ENCODE results near the gene CACHD1. TPM values are rescaled to one million over a fixed set of nuclear protein-coding genes. Genes with fewer than 3 reads are reported as not detected.

Gene CACHD1
- total RNA-seq, 1 donor from 2014 or later = 32.0 TPM

DNA sequence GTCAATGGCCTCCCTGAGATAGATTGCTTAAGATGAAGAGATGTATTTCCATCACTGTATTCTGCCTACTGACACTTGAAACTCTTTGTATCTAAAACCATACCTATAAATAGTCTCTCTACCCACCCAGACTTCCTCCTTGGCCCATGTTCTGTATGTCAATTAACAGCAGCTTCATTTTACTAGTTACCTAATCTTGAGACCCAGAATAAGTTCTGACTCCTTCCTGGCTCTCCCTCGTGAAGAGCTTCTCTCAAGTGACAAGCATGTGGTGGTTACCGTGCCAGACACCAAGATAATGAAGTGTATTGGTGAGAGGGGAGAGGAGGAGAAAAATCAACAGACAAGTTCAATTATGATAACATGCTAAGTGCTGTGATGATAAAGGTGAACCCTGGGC is 146.1 kb downstream of the CACHD1 start:
- intact Hi-C loops (cut with DNase I) = no loop called here
- no peak overlapping the region for H3K27ac ChIP-seq
- no peaks in the 10 kb centered on the region for H3K36me3 ChIP-seq
- ATAC-seq (no peak), DNase-seq (no peak)
- TF ChIP-seq, protein P1, sequence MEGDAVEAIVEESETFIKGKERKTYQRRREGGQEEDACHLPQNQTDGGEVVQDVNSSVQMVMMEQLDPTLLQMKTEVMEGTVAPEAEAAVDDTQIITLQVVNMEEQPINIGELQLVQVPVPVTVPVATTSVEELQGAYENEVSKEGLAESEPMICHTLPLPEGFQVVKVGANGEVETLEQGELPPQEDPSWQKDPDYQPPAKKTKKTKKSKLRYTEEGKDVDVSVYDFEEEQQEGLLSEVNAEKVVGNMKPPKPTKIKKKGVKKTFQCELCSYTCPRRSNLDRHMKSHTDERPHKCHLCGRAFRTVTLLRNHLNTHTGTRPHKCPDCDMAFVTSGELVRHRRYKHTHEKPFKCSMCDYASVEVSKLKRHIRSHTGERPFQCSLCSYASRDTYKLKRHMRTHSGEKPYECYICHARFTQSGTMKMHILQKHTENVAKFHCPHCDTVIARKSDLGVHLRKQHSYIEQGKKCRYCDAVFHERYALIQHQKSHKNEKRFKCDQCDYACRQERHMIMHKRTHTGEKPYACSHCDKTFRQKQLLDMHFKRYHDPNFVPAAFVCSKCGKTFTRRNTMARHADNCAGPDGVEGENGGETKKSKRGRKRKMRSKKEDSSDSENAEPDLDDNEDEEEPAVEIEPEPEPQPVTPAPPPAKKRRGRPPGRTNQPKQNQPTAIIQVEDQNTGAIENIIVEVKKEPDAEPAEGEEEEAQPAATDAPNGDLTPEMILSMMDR (IDR thresholded peaks at IDR 0.05) = no peak
- no peak overlapping the region for H3K4me3 ChIP-seq
- H3K9me3 ChIP-seq = peaks cover under 1% of the 10 kb centered on the region
- H3K27me3 ChIP-seq (ENCODE audit: low read depth) = no peaks in the 10 kb centered on the region
- H3K4me1 ChIP-seq = peaks cover 4% of the 10 kb centered on the region

DNA sequence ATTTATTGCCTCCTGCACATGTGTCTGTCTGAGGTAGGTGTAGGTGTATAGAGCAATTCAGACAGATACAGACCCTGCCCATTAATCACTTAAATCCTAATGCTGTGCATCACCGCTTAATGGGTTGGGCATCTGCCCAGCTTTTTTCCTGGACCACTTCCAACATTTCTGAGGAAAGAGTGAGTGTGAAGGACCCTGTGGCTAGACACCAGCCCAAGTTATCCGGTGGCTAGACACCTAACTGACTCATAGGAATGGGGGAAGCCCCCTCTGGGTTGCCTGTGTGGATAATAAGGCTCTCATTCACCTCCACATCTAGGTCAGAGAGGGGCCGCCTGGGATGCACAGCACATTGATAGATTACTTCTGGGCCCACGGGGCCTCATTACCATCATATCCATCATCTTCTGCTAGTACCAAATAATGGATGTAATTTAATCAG is 153.8 kb downstream of the CACHD1 start:
- ATAC-seq (peak; percentile 25 to 49), DNase-seq (no peak)
- TF ChIP-seq, protein P1 (IDR thresholded peaks at IDR 0.05) = no peak
- no peaks in the 10 kb centered on the region for H3K27me3 ChIP-seq (ENCODE audit: low read depth)
- no peak overlapping the region for H3K27ac ChIP-seq
- no peaks in the 10 kb centered on the region for H3K36me3 ChIP-seq
- no peak overlapping the region for H3K4me3 ChIP-seq
- H3K4me1 ChIP-seq = peaks cover 13% of the 10 kb centered on the region
- H3K9me3 ChIP-seq = no peaks in the 10 kb centered on the region
- intact Hi-C loops (cut with DNase I) = no loop called here

DNA sequence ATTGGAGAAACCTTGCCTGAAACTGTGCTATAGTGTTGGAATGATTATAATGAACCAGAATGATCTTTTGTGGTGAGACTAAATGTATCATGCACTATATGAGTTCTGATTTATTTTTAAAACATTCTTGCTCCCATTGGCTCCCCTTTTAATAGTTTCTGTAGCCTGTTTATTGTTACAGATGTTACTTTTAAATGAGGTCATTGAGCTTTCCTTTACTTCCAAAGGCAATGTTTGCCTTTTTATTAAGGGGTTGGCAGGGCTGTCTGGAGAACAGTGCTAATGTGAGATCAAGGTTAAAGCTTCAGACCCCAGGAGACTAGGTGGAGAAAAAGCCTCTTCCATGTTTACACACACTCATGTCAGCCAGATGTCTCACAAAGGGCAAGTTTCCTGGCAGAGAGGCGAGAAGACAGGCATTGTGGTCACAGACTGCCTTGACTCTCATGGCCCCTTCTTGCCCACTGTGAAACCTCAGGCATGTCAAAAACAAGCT is 154.3 kb downstream of the CACHD1 start:
- TF ChIP-seq, protein P1 (IDR thresholded peaks at IDR 0.05) = no peak
- Histone ChIP-seq H3K9me3 (no peaks in the 10 kb centered on the region), H3K4me3 (no peak overlapping the region), H3K36me3 (no peaks in the 10 kb centered on the region), H3K27ac (no peak overlapping the region), H3K27me3 (ENCODE audit: low read depth) (no peaks in the 10 kb centered on the region), H3K4me1 (peaks cover 13% of the 10 kb centered on the region)
- DNase-seq = no peak
- ATAC-seq = no peak
- intact Hi-C loops (cut with DNase I) = no loop called here

DNA sequence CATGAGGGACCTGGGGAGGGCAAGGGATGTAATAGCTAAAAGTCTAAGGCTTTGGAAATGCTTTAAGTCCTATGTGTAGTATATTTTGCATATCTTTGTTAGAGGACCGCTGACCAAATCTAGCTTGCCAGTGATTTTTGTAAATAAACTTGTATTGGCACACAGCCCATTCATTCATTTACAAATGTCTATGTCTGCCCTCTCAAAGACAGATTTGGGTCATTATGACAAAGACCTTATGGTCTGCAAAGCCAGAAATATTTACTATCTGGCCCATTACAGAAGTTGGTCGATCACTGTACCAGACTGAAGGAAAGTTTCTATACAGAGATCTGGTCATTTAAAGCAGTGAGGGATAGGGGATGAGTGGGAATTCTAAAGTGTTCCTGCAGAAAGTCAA is 154.9 kb downstream of the CACHD1 start:
- ATAC-seq = no peak
- Histone ChIP-seq H3K36me3 (no peaks in the 10 kb centered on the region), H3K27me3 (ENCODE audit: low read depth) (no peaks in the 10 kb centered on the region), H3K4me1 (peaks cover 13% of the 10 kb centered on the region), H3K27ac (no peak overlapping the region), H3K4me3 (no peak overlapping the region), H3K9me3 (no peaks in the 10 kb centered on the region)
- no peak for DNase-seq
- TF ChIP-seq, protein P1 (IDR thresholded peaks at IDR 0.05) = no peak
- intact Hi-C loops (cut with DNase I) = no loop called here

DNA sequence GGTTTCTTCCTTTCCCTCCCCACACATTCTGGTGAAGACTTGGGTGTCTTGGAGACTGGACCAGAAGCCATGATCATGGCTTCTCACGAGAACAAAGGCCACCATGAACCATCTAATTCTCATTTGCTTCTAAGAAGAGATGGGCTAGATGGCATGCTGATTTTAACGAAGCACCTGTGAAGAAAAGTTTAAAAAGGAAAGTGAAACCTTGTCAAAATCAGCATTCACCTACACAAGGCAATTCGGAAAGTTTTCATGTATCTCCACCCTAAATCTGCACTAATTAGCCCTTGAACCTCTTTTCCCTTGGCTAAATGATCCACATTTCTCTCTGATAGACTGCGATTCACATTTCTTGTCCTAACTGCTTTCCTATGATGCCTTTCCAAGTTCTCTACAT is 160.7 kb downstream of the CACHD1 start:
- Histone ChIP-seq H3K4me3 (no peak overlapping the region), H3K36me3 (peaks cover 19% of the 10 kb centered on the region), H3K27ac (no peak overlapping the region), H3K9me3 (no peaks in the 10 kb centered on the region), H3K27me3 (ENCODE audit: low read depth) (no peaks in the 10 kb centered on the region), H3K4me1 (no peaks in the 10 kb centered on the region)
- no peak for ATAC-seq
- TF ChIP-seq, protein P1 (IDR thresholded peaks at IDR 0.05) = no peak
- intact Hi-C loops (cut with DNase I) = no loop called here
- DNase-seq = no peak
